SKM-1 treated with dmso at 0.1 percent for 144 hours (cell line): Measurements from ENCODE around the gene DAPK1.
"Not testable (repeated sequence)": the region's sequence is repeated elsewhere in the genome, so short reads cannot be mapped to it uniquely, and the experiment has no call there.

Source experiments
- DNase-seq: peaks from one replicate; lab custom pipeline; 2025; ENCODE audit not compliant: unreplicated experiment; lab: John Stamatoyannopoulos, UW

The DAPK1 gene

GRCh38 chr9:87729246-87729645 is 231.6 kb downstream of the DAPK1 start:
- DNase-seq = no peak

- no peak for DNase-seq
Observed at GRCh38 chr9:87731321-87731720, 233.7 kb downstream of the DAPK1 start.

- DNase-seq = no peak
Observed at GRCh38 chr9:87732344-87732743, 234.7 kb downstream of the DAPK1 start.

DNA sequence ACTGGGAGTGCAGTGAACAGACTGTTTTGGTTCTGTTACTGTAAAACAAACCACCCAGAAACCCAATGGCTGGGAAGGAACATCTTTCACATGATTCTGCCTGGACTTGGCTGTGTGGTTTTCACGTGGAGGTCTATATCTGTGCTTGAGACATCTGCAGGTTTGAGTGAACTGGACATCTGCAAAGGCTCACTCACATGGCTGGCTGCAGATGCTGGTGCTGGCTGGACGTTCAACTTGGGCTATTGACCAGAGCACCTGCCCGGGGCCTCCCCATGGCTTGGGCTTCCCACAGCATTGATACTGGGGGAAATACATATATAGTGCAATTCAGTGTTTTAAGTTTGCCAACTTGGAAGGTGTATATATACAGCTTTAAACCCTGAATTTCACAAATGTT is 235.1 kb downstream of the DAPK1 start:
- no peak for DNase-seq

DNA sequence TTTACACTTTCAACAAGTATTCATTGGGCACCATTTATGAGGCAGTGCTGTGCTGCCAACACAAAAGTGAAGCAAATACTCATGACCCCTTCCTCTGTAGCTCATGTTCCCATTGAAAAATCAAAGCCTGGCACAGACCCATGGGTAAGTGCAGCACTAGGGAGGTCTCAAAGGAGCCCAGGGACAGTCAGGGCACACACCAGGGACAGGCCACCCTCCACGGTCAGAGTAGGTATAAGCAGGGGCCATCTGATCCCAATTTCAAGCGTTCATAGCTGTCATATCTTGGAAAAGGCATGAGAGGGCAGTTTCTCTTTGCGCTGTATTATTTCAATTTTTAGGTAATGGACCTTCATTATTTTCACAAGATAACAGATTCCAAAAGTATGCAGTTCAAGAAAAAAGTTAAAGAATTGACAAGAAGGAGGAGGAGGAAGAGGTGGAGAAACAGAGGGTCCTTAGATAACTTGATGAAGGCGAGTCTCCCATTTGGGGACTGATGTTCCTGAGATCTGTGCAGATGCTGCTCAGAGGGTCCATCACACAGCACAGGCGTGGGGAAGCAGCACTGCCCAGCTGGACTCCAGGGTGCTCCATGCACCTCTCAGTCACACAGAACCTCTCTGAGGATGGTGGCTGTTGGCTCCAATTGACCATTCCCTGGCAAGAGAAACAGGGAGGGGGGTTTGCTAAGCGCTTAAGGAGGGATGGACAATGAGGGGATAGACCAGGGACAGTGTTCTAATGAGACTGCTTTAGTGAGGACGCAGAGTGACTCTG is 235.8 kb downstream of the DAPK1 start:
- no peak for DNase-seq

DNA sequence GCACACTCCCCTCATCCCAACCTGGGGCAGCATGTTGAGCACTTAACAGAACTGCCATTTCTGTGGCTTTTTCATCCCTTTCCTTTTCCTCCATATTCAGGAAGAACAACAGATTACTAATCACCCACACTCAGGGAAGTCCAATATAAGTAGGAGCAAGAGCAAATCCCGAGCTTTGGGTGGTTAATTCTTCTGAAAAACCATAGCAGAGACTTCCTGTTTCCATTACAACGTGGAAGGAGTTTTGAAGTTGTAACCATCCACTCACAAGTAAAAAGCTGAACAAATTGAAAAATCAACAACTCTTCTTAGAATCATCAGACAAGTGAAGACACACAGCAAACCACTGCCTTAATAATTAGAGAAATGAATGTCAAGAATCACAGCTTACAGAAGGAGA is 236.4 kb downstream of the DAPK1 start:
- DNase-seq = no peak

DNA sequence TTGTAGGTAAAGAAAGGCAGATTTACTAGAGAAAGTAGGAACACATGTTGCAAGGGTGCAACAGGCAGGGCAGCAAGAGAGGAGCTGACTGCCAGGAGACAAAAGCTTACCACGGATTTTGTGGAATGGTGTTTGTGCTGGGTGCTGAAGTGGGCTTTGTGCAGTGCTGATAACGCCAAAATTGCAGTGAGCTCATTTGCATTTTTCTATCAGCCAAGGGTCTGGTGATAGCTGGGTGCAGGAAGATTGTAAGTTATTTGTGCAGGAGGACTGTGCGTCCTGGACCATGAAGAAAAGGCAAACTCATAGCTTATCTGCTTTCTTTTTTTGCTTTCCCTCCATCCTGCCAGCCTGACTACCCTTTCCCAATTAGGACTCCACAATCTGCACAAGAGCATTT is 241.9 kb downstream of the DAPK1 start:
- no peak for DNase-seq

- no peak for DNase-seq
Observed at GRCh38 chr9:87740209-87740608, 242.5 kb downstream of the DAPK1 start.

DNA sequence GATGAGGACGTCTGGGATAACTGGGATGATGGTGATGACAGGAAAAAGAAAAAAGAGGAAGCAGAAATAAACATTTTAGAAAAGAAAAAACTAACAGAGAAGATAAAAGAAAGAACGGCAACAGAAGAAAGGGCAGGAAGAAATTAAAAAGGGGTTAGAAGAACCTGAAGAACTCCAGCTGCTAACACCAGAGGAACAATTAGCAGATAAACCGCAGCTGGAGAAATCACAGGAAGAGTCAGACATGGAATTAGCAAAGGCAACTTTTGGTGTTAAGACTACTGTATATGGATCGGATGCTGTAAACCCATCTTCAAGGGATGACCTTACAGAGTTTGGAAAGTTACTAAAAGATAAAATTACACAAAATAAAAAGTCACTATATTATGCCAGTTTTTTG is 243.7 kb downstream of the DAPK1 start:
- DNase-seq = no peak

DNA sequence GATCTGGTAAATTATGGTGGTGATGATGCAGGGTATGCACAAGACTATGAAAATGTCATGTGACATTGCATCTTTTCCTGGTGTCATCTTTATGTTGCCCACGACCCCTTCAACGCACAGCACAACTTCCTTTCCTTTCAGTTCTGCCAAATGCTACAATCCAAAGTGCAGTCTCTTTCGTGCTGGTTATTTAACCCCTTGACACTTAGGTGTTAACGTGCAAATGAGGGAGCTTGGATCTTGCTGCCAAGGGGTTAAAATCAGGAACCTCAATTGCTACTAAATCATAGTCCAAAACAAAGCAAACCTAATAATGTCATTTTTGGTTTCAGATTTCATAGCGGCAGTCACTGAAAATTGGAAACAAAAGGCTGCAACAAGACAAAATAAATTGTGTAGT is 244.2 kb downstream of the DAPK1 start:
- no peak for DNase-seq

- no peak for DNase-seq
Observed at GRCh38 chr9:87742813-87743428, 245.3 kb downstream of the DAPK1 start.

DNA sequence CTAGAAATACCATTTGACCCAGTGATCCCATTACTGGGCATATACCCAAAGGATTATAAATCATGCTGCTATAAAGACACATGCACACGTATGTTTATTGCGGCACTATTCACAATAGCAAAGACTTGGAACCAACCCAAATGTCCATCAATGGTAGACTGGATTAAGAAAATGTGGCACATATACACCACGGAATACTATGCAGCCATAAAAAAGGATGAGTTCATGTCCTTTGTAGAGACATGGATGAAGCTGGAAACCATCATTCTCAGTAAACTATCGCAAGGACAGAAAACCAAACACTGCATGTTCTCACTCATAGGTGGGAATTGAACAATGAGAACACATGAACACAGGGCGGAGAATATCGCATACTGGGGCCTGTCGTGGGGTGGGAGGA is 246.6 kb downstream of the DAPK1 start:
- not testable (repeated sequence) for DNase-seq

GRCh38 chr9:87746186-87746585 is 248.5 kb downstream of the DAPK1 start:
- DNase-seq = no peak

GRCh38 chr9:87748881-87749280 is 251.2 kb downstream of the DAPK1 start:
- DNase-seq = no peak

DNA sequence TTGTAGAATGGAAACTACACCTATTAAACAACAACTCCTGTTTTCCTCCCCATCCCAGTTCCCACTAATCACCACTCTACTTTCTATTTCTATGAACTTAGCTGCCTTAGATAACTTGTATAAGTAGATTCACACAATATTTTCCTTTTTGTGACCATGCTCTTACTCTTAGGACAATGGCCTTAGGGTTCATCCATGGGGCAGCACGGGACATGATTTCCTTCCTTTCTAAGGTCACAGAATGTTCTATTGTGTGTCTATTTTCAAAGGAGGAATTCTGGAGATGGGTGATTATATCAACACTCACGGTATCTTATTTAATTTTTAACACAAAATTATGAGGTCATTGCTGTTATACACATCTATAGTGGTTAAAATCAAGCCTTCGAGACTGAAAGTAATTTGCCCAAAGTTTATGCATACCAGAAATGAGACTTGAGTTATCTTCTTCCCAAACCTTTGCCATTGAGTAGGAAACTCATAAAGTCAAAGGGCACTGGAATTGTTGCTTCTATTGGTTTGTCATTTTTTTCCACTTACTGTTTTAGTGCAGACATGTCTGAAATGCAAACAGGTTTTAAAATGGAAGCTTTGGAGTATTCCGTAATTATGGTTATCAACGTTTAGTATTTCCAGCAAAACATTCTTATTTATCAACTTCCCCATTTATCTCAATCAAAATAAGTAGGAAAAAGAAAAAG is 251.8 kb downstream of the DAPK1 start:
- DNase-seq = no peak

- DNase-seq = no peak
Observed at GRCh38 chr9:87750726-87751125, 253.1 kb downstream of the DAPK1 start.

DNA sequence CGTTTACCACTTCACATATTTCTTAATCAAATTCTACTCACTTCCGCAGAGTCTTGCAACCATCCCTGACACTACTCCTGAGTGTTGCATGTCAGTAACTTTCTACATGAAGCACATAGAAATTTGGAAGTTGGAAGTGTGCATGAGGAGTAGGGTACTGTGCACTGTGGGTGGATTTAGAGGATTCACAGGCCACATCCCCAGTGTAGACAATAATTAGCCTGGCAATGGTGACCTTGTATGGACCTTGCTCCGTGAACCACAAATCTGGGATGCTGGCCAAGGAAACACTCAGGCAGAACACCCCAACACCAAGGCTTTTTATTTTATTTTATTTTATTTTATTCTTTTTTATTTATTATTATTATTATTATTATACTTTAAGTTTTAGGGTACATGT is 253.8 kb downstream of the DAPK1 start:
- DNase-seq = no peak

- DNase-seq = no peak
Observed at GRCh38 chr9:87751868-87752267, 254.2 kb downstream of the DAPK1 start.

DNA sequence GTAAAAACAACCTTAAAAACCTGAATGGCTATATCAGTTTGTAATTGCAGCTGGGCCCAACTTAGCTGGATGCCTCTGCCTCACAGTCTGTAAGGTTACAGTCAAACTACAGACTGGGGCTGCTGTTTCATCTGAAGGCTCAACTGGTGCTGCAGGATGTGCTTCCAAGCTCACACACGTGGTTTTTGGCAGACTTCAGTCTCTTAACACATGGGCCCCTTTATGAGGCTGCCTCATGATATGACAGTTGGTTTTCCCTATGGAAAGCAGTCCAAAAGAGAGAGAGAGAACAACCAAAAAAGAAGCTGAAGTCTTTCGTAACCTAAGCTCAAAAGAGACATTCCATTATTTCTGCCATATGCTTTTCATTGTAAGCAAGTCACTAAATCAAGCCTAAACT is 255.6 kb downstream of the DAPK1 start:
- no peak for DNase-seq
